ENCODE data around the gene MIOX.

GRCh38 chr22:50481440-50482106, 5.1 kb upstream of the MIOX start, which contains the start of gene ADM2:
- TF ChIP-seq ZNF274 (IDR thresholded peaks at IDR 0.05; ENCODE audit: low read depth, low read length) (no peak), YY1 (IDR thresholded peaks at IDR 0.05; ENCODE audit: insufficient read depth, insufficient read length) (no peak)

Data from NT2/D1 (cell line).